HG02884 (cell line): Measurements from ENCODE around the gene ERC1.
"Not testable (repeated sequence)": the region's sequence is repeated elsewhere in the genome, so short reads cannot be mapped to it uniquely, and the experiment has no call there.

Experiments
- ATAC-seq: cut with Tn5 transposase; IDR thresholded peaks from one replicate; pipeline ENCODE4 v1.9.1; 2021; ENCODE audit warnings: mild to moderate bottlenecking, moderate library complexity; ENCODE audit not compliant: unreplicated experiment

The ERC1 gene

GRCh38 chr12:1216560-1216959 lies 225.5 kb downstream of the ERC1 start:
- ATAC-seq: no peak

DNA sequence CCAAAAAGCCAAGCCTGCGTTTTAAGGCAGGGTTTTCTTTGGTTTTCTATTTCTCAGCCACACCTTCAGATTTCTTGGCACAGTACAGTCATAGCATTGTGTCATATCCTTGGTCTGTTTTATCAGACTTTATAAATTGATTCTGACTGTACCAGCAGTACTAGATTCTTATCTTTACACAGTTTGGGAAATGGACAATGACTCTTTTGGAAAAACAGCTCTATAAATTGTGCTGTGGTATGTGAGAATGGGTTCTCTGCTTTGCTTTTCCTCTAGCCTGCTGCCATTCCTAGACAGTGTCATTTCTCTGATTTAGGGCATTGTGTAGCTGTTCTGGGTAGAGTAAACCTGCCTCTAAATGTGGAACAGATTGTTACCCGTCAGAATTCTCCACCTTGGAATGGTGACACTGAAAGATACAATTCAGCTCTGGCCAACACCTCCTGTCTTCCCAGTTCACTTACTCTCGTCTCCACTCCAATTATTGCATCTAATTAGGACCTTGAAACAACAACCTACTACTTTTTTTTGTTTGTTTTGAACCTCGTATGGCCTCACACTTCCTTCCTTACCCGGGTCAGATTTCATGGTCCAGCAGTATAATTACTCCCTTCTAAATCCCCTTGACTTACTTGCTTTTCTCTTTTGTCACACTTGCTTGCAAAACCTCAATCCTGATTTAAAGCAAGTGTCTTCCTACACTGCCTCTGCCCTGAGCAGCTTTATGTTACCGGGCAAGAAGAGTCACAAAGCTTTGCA lies 226.3 kb downstream of the ERC1 start:
- ATAC-seq: no peak

- ATAC-seq: no peak
These were observed 227.3 kb downstream of the ERC1 start for GRCh38 chr12:1218369-1218768.

DNA sequence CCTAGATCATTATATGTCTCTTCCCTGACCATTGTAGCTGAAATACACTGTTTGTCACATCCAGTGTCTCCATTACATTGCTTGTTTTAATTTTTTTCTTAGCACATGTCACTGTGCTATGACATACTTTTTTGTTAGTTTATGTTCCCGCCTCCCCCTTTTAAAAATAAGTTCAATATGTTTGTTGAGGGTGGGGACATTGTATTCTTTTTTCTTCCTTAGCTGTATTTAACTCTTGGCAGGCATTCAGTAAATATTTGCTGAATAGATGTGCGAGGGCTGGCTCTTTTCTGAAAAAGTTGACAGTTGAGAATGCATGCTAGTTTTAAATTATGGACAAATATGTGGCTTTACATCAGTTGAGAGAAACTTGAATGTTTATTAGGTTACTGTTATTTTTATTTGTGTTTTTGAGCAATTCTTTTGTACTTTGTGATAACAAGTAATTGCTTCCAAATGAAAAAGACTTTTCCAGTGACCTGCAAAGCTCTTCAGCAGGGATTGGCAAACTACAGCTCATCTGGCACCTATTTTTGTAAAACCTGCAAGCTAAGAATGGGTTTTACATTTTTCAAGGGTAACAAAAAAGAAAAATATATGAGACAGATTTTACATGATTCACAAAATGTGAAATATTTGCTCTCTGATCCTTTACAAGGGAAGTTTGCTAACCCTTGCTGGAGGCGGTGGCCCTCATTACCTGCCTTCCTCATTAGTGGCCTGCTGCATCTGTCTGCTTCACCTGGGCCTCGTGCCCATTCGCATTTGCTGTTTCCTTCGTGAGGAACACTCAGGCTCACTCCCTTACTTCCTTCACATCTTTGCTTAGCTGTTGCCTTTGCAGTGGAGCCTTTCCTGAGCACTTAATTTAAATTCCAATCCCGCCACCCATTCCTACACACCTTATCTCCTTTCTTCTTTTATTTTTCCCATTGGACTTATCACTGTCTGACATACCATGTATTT lies 229.4 kb downstream of the ERC1 start:
- no peak for ATAC-seq

DNA sequence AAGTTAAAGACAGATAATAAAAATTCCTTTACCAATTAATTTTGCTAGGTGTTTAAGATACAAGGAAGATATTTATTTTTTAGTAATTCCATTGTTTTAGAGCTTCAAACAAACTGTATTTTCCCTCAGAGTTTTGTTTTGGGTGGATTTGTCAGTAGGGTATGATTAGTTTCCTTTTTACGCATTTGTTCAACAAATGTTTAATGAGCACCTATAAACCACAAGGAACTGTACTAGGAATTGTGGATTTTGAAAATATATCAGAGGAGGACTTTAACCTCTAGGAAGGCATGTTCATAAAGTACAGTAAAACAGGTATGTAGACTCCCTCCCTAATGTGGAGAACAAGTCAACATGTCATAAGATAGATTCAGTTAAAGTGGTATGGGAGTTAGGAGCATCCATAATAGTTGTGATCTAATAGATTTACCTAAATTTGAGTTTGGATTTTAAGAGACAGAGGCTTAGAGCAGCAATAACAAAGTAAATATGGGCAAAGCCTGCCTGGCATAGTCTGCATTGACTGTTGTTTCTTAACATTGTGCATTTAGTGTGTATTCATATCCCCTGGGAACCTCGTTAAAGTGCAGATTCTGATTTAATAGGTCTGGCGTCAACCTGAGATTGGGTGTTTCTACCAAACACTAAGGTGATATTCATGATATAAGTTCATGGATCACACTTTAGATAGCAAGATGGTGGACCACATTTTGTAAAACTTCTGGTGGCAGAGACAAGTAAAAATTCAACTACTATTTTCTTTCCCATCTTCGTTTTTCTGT lies 232.0 kb downstream of the ERC1 start:
- no peak for ATAC-seq

DNA sequence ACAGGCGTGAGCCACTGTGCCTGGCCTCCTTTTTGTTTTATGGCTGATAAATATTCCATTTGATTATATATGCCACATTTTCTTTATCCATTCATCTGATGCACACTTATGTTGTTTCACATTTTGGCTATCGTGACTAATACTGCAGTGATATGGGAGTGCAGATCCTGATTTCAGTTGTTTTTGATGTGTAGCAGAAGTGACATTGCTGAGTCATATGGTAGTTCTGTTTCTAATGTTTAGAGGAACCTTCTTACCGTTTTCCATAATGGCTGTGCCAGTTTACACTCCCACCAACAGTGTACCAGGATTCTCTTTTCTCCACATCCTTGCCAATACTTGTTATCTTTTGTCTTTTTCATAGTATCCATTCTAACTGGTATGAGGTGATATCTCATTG lies 235.9 kb downstream of the ERC1 start:
- no peak for ATAC-seq

DNA sequence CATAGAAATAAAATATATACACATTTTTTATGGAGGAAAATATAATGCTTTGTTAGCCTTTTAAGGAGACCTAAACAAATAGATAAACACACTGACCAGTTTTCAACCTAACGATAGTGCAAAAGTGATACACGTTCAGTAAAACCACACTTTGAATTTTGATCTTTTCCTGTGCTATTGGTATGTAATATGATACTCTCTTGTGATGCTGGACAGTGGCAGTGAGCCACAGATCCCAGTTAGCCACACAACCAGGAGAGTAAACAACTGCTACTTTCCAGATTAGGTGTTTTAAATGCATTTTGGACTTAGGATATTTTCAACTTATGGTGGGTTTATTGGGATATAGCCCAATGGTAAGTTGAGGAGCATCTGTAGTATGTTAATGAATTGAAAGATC lies 243.1 kb downstream of the ERC1 start:
- ATAC-seq: no peak

DNA sequence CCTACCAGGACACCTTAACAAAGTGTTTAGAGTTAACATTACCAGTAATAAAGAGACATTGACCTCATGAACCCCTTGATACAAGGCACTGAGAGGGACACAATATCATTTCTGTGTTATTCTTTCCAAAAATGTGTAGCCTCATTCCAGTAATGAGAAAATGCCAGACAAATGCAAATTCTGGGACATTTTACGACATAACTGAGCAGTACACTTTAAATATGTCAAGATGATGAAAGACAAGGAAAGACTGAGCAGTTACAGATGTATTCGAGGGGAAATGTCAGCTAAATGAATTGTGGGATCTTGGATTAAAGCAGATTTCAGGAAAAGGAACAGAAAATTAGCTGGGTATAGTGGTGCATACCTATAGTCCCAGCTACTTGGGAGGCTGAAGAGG lies 255.6 kb downstream of the ERC1 start:
- ATAC-seq: no peak

GRCh38 chr12:1250641-1251040 lies 259.6 kb downstream of the ERC1 start:
- no peak for ATAC-seq

GRCh38 chr12:1252758-1253157 lies 261.7 kb downstream of the ERC1 start:
- ATAC-seq: no peak

GRCh38 chr12:1255125-1255524 lies 264.1 kb downstream of the ERC1 start:
- not testable (repeated sequence) for ATAC-seq

DNA sequence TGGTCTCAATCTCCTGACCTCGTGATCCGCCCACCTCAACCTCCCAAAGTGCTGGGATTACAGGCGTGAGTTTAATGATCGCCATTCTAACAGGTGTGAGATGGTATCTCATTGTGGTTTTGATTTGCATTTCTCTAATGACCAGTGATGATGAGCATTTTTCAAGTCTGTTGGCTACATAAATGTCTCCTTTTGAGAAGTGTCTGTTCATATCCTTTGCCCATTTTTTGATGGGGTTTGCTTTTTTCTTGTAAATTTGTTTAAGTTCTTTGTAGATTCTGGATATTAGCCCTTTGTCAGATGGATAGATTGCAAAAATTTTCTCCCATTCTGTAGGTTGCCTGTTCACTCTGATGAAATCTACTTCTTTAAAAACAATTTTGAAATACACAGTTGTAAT lies 264.8 kb downstream of the ERC1 start:
- not testable (repeated sequence) for ATAC-seq

- no peak for ATAC-seq
These were observed 265.3 kb downstream of the ERC1 start for GRCh38 chr12:1256285-1256684.

DNA sequence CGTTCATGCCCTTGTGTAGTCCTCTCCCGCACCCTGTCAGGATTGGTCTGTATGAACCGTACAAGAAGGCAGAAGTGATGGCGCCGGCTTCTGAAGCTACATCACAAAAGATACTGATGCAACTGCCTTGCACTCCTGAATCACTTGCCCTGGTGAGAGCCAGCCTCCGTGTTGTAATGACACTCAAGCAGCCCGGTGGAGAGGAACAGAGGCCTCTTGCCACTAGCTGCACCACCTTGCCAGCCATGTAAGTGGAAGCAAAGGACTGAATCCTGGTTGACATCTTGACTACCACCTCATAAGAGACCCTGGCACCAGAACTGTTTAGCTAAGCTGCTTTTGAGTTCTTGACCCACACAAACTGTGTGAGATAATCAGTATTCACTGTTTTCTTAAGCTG lies 266.0 kb downstream of the ERC1 start:
- no peak for ATAC-seq

- ATAC-seq: no peak
These were observed 271.0 kb downstream of the ERC1 start for GRCh38 chr12:1262011-1262410.

- ATAC-seq: no peak
These were observed 276.2 kb downstream of the ERC1 start for GRCh38 chr12:1267243-1267642.

- no peak for ATAC-seq
These were observed 281.1 kb downstream of the ERC1 start for GRCh38 chr12:1272142-1272541.

DNA sequence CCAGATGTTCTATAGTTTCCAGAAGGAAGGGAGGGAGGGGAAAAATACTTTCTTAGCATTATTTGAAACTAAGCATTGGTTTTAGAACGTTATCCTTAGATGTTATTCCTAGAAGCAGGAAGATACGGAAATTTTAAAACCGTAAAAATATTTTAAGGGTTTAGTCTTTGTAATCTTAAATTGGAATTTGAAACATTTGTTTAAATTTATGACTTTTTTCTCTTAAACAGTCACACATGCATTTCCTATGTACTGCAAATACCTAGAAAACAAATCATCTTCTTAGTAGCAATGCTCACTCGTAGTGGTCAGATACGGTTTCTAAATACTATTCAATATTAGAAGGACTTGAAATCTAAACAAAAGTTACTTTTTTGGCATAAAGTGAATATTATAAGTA lies 282.0 kb downstream of the ERC1 start:
- ATAC-seq: no peak

DNA sequence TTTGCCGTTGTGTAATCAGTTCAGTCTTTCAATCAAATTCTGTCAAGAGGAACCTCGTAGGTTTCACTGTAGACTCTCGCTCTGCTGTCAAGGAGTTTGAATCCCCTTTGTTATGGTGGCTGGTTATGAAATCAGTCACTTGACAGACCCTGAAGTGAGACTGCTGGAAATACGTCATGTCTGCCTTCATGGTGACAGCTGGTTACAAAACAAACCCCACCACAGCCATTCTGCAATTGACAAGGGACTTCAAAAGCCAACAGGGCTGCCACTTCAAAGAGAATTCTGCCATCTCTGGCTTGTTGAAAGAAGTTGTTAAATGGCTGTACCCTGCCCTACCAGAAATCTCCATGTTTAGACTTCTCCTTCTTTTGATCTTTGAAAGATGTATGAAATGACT lies 286.9 kb downstream of the ERC1 start:
- no peak for ATAC-seq

- no peak for ATAC-seq
These were observed 288.0 kb downstream of the ERC1 start for GRCh38 chr12:1279050-1279449.

DNA sequence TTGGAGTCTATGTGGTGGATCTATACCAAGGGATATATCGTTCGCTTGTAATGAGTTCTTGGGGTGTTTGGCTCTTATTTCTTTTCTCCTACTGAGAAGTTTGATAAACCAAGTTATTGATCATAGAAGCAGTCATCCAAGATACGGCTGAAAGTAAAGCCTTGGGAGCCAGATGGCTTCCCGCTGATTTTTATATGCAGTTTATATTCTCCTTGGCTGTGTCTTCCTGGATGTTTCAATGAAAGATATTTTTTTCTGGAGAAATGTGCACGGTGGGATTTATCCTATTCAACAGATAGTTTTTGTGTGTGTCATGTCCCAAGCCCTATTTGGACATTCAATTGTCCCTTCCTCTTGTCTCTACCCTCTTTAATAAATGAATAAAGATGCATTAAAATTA lies 289.0 kb downstream of the ERC1 start:
- ATAC-seq: no peak
